ENCODE results near the gene NME5.

Gene NME5

GRCh38 chr5:138132543-138132942 lies 6.7 kb downstream of the NME5 start:
- DNase-seq (ENCODE audit: low read depth) = no peak

- no peak for DNase-seq (ENCODE audit: low read depth)
Observed at GRCh38 chr5:138129347-138129746, 9.9 kb downstream of the NME5 start.

GRCh38 chr5:138128334-138128733 lies 10.9 kb downstream of the NME5 start:
- no peak for DNase-seq (ENCODE audit: low read depth)

GRCh38 chr5:138115254-138115653 lies 24.0 kb downstream of the NME5 start:
- no peak for DNase-seq (ENCODE audit: low read depth)

- DNase-seq (ENCODE audit: low read depth) = no peak
Observed at GRCh38 chr5:138111937-138112336, 27.3 kb downstream of the NME5 start.

GRCh38 chr5:138111181-138111580 lies 28.0 kb downstream of the NME5 start:
- no peak for DNase-seq (ENCODE audit: low read depth)

- no peak for DNase-seq (ENCODE audit: low read depth)
Observed at GRCh38 chr5:138110266-138110963, 28.8 kb downstream of the NME5 start.

- no peak for DNase-seq (ENCODE audit: low read depth)
Observed at GRCh38 chr5:138109463-138110265, 29.6 kb downstream of the NME5 start.

GRCh38 chr5:138107213-138107612 lies 32.0 kb downstream of the NME5 start:
- DNase-seq (ENCODE audit: low read depth) = no peak

- no peak for DNase-seq (ENCODE audit: low read depth)
Observed at GRCh38 chr5:138105709-138106108, 33.5 kb downstream of the NME5 start.

GRCh38 chr5:138103319-138103637 lies 36.0 kb downstream of the NME5 start:
- DNase-seq (ENCODE audit: low read depth) = no peak

- no peak for DNase-seq (ENCODE audit: low read depth)
Observed at GRCh38 chr5:138102454-138103318, 36.5 kb downstream of the NME5 start.

GRCh38 chr5:138096997-138097828 lies 42.0 kb downstream of the NME5 start:
- no peak for DNase-seq (ENCODE audit: low read depth)

- no peak for DNase-seq (ENCODE audit: low read depth)
Observed at GRCh38 chr5:138096363-138096762, 42.9 kb downstream of the NME5 start.

GRCh38 chr5:138095100-138095907 lies 43.9 kb downstream of the NME5 start:
- no peak for DNase-seq (ENCODE audit: low read depth)

- DNase-seq (ENCODE audit: low read depth) = no peak
Observed at GRCh38 chr5:138093036-138093435, 46.2 kb downstream of the NME5 start.

- no peak for DNase-seq (ENCODE audit: low read depth)
Observed at GRCh38 chr5:138092301-138092700, 46.9 kb downstream of the NME5 start.

GRCh38 chr5:138091685-138092084 lies 47.5 kb downstream of the NME5 start:
- DNase-seq (ENCODE audit: low read depth) = no peak

- DNase-seq (ENCODE audit: low read depth) = no peak
Observed at GRCh38 chr5:138083702-138084101, 55.5 kb downstream of the NME5 start, which contains the start of gene WNT8A. Gene WNT8A (plus strand): TSS chr5:138084033. CDS start chr5:138084128, 95 bp downstream.

GRCh38 chr5:138082033-138082432 lies 57.2 kb downstream of the NME5 start:
- no peak for DNase-seq (ENCODE audit: low read depth)

All from activated T-cell treated with anti-CD3 and anti-CD28 coated beads for 1 hour (primary cell).